Mesenchymal stem cell (in vitro differentiated cells and primary cell): Measurements from ENCODE around the gene NAV2.

Source experiments
- DNase-seq: peaks from one replicate; pipeline ENCODE4 v3.0.0-alpha.2; 2013
- H2AFZ ChIP-seq: one replicate; pipeline ENCODE4 v1.6.1; 2013; ENCODE audit warnings: low read depth, mild to moderate bottlenecking, control low read depth, inconsistent platforms, low read length, moderate library complexity
- H2AK5ac ChIP-seq: 2 replicates; pipeline ENCODE4 v1.6.1; 2013; ENCODE audit warnings: low read length, moderate library complexity, mild to moderate bottlenecking, inconsistent platforms; ENCODE audit not compliant: severe bottlenecking
- H2BK120ac ChIP-seq: one replicate; pipeline ENCODE4 v1.6.1; 2013; ENCODE audit warnings: low read depth, mild to moderate bottlenecking, inconsistent platforms, low read length, moderate library complexity
- H2BK12ac ChIP-seq, 2 experiments: one replicate each; pipeline ENCODE4 v1.6.1; 2013; ENCODE audit warnings: inconsistent platforms in 2 of 2, low read length in 2 of 2, mild to moderate bottlenecking in 2 of 2, moderate library complexity in 2 of 2, control low read depth in 1 of 2
- H2BK15ac ChIP-seq: one replicate; pipeline ENCODE4 v1.6.1; 2013; ENCODE audit warnings: mild to moderate bottlenecking, low read depth, inconsistent platforms; ENCODE audit not compliant: poor library complexity, severe bottlenecking
- H2BK5ac ChIP-seq: 2 replicates; pipeline ENCODE4 v1.6.1; 2013; ENCODE audit warnings: low read depth, mild to moderate bottlenecking, low read length, control low read depth, inconsistent platforms; ENCODE audit not compliant: poor library complexity, severe bottlenecking
- H3K14ac ChIP-seq, 2 experiments: one replicate each; pipeline ENCODE4 v1.6.1; 2013; ENCODE audit warnings: inconsistent platforms in 2 of 2, low read length in 2 of 2, control low read depth in 1 of 2, mild to moderate bottlenecking in 1 of 2, moderate library complexity in 1 of 2
- H3K18ac ChIP-seq, 2 experiments: one replicate each; pipeline ENCODE4 v1.6.1; 2013; ENCODE audit warnings: inconsistent platforms in 2 of 2, low read length in 2 of 2, control low read depth in 1 of 2, low read depth in 1 of 2, mild to moderate bottlenecking in 1 of 2
- H3K23ac ChIP-seq, 2 experiments: one replicate each; pipeline ENCODE4 v1.6.1; 2013; ENCODE audit warnings: inconsistent platforms in 2 of 2, low read length in 2 of 2, mild to moderate bottlenecking in 2 of 2, moderate library complexity in 2 of 2, control low read depth in 1 of 2
- H3K27ac ChIP-seq: 2 replicates; pipeline ENCODE4 v1.5.1; 2013; ENCODE audit warnings: mild to moderate bottlenecking, moderate library complexity, low read length, control low read depth, inconsistent platforms; ENCODE audit not compliant: poor library complexity, severe bottlenecking
- H3K27me3 ChIP-seq, 2 experiments: 2 replicates each; pipeline versions ENCODE4 v1.6.1 to v1.7.0; 2013; ENCODE audit warnings: low read length in 2 of 2, mild to moderate bottlenecking in 2 of 2, moderate library complexity in 2 of 2, control low read depth in 1 of 2, inconsistent platforms in 1 of 2; ENCODE audit not compliant: control insufficient read depth in 1 of 2, insufficient read depth in 1 of 2
- H3K36me3 ChIP-seq, 2 experiments: 2 replicates each; pipeline versions ENCODE4 v1.6.1 to v1.7.0; 2013; ENCODE audit warnings: low read length in 2 of 2, control low read depth in 1 of 2, inconsistent platforms in 1 of 2, low read depth in 1 of 2, mild to moderate bottlenecking in 1 of 2; ENCODE audit not compliant: insufficient read depth in 2 of 2, control insufficient read depth in 1 of 2
- H3K4ac ChIP-seq, 2 experiments: one replicate each; pipeline ENCODE4 v1.6.1; 2013; ENCODE audit warnings: inconsistent platforms in 2 of 2, low read length in 2 of 2, mild to moderate bottlenecking in 2 of 2, moderate library complexity in 2 of 2, control low read depth in 1 of 2, low read depth in 1 of 2
- H3K4me1 ChIP-seq: 2 replicates; pipeline ENCODE4 v1.6.1; 2013; ENCODE audit warnings: low read depth, low read length, control low read depth; ENCODE audit not compliant: control insufficient read depth, insufficient read depth
- H3K4me2 ChIP-seq: 2 replicates; pipeline ENCODE4 v1.6.1; 2013; ENCODE audit warnings: low read length, mild to moderate bottlenecking, inconsistent platforms; ENCODE audit not compliant: poor library complexity, severe bottlenecking
- H3K4me3 ChIP-seq, 2 experiments: 2 replicates each; pipeline versions ENCODE4 v1.5.1 to v1.7.0; 2013; ENCODE audit warnings: low read length in 2 of 2, mild to moderate bottlenecking in 2 of 2, control low read depth in 1 of 2, low read depth in 1 of 2; ENCODE audit not compliant: insufficient read depth in 1 of 2
- H3K79me1 ChIP-seq: replicated peaks from 2 replicates; pipeline ENCODE4 v1.6.1; 2013; ENCODE audit warnings: mild to moderate bottlenecking, control low read depth, low read length, inconsistent platforms; ENCODE audit not compliant: poor library complexity, severe bottlenecking
- H3K9ac ChIP-seq: 2 replicates; pipeline ENCODE4 v1.7.0; 2013; ENCODE audit warnings: mild to moderate bottlenecking, low read length, moderate library complexity
- H3K9me3 ChIP-seq: 2 replicates; pipeline ENCODE4 v1.7.0; 2013; ENCODE audit warnings: mild to moderate bottlenecking, low read length; ENCODE audit not compliant: control insufficient read depth
- H4K8ac ChIP-seq: one replicate; pipeline ENCODE4 v1.6.1; 2013; ENCODE audit warnings: inconsistent platforms, mild to moderate bottlenecking, low read length, moderate library complexity
- H4K91ac ChIP-seq: one replicate; pipeline ENCODE4 v1.6.1; 2013; ENCODE audit warnings: mild to moderate bottlenecking, low read length, inconsistent platforms
- WGBS: methylation state at CpG from one replicate; pipeline ENCODE4 v1.1.7; 2013; ENCODE audit warnings: mixed read lengths; 5-methylcytosine and 5-hydroxymethylcytosine counted together

Gene NAV2

GRCh38 chr11:19876750-19877149 lies 164.1 kb downstream of the NAV2 start:
- Histone ChIP-seq H2BK12ac (no peak overlapping the region), H3K18ac (no peak overlapping the region), H3K27ac (no peak overlapping the region), H3K4ac (no peak overlapping the region), H3K27me3 (no peaks in the 10 kb centered on the region), H3K23ac (no peak overlapping the region), H3K4me3 (no peak overlapping the region), H2BK120ac (no peak overlapping the region), H3K4me2 (no peak overlapping the region), H3K79me1 (peaks cover 14% of the 10 kb centered on the region), H4K91ac (no peak overlapping the region), H3K9me3 (no peaks in the 10 kb centered on the region), H3K4me1 (no peaks in the 10 kb centered on the region), H2AFZ (no peak overlapping the region), H3K9ac (no peak overlapping the region), H4K8ac (no peak overlapping the region), H2AK5ac (no peak overlapping the region), H3K14ac (no peak overlapping the region), H2BK15ac (no peak overlapping the region), H3K36me3 (peaks cover 4 to 89% of the 10 kb centered on the region in 2 experiments), H2BK5ac (no peak overlapping the region)
- WGBS, result 100% methylated on average over 1 of the region's 1 CpG
- no peak for DNase-seq

- no peak overlapping the region for H2BK120ac ChIP-seq
- no peak overlapping the region for H3K4me3 ChIP-seq
- H3K27me3 ChIP-seq, result no peaks in the 10 kb centered on the region
- no peaks in the 10 kb centered on the region for H3K4me1 ChIP-seq
- no peak overlapping the region for H3K4me2 ChIP-seq
- no peak overlapping the region for H4K91ac ChIP-seq
- H3K27ac ChIP-seq, result no peak overlapping the region
- no peak overlapping the region for H3K23ac ChIP-seq
- no peak overlapping the region for H3K14ac ChIP-seq
- H3K18ac ChIP-seq, result no peak overlapping the region
- no peak overlapping the region for H2BK5ac ChIP-seq
- WGBS, result 81% methylated on average over 6 of the region's 6 CpGs
- no peak for DNase-seq
- no peak overlapping the region for H2AK5ac ChIP-seq
- H2BK15ac ChIP-seq, result no peak overlapping the region
- H3K4ac ChIP-seq, result no peak overlapping the region
- H4K8ac ChIP-seq, result no peak overlapping the region
- H3K9me3 ChIP-seq, result no peaks in the 10 kb centered on the region
- no peak overlapping the region for H2AFZ ChIP-seq
- H3K79me1 ChIP-seq, result peaks cover 9% of the 10 kb centered on the region
- H3K9ac ChIP-seq, result no peak overlapping the region
- no peak overlapping the region for H2BK12ac ChIP-seq
- peaks cover 4 to 89% of the 10 kb centered on the region in 2 experiments for H3K36me3 ChIP-seq
Measured at GRCh38 chr11:19878520-19878919, 165.9 kb downstream of the NAV2 start.

DNA sequence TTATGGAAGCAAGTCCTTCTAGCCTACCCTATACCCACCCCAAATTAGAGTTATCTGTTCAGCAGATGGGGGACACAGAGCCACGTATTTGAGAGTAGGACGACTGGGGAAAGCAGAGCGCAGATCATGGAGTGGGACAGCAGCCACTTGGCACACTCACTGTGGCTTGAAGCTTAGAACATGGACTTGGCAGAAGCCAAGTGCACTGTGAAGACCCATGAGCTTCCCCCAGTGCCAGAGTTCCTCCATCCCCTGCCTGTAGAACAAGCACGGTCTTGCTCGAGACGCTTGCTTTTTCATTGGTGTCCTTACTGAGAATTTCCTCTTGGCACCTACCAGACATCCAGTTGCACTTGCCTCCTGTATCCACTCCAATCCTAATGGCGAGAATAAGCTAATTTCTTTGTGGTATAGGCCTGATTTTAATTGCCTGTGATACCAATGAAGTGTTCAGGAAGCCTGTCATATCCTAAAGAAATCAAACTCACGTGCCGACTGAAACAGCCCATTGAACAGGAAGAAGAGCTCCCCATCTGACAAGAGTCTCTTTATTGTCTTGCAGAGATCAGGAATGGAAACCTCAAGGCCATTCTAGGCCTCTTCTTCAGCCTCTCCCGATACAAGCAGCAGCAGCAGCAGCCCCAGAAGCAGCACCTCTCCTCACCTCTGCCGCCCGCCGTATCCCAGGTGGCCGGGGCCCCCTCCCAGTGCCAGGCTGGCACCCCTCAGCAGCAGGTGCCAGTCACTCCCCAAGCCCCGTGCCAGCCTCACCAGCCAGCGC lies 166.9 kb downstream of the NAV2 start:
- Histone ChIP-seq H3K36me3 (peaks cover 4 to 89% of the 10 kb centered on the region in 2 experiments), H2BK12ac (no peak overlapping the region), H3K27ac (no peak overlapping the region), H3K79me1 (peaks cover 9% of the 10 kb centered on the region), H4K8ac (no peak overlapping the region), H3K4me3 (no peak overlapping the region), H2AFZ (no peak overlapping the region), H3K9ac (no peak overlapping the region), H3K4ac (no peak overlapping the region), H2AK5ac (no peak overlapping the region), H3K4me1 (no peaks in the 10 kb centered on the region), H3K9me3 (no peaks in the 10 kb centered on the region), H2BK120ac (no peak overlapping the region), H3K27me3 (no peaks in the 10 kb centered on the region), H2BK15ac (no peak overlapping the region), H3K23ac (no peak overlapping the region), H3K4me2 (no peak overlapping the region), H3K18ac (no peak overlapping the region), H4K91ac (no peak overlapping the region), H3K14ac (no peak overlapping the region), H2BK5ac (no peak overlapping the region)
- no peak for DNase-seq
- 98% methylated on average over 16 of the region's 16 CpGs for WGBS

DNA sequence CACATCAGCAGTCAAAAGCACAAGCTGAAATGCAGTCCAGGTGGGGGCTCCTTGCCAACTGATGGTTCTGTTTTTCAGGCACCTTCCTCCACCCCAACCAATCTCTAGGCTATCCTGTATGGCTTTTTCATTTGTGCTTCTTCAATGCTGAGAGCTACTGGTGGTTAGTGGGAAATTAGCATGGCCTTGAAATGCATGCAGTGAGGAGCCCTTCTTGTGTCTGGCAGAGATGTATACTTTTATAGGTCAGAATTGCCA lies 167.4 kb downstream of the NAV2 start:
- H3K4me2 ChIP-seq, result no peak overlapping the region
- H3K4ac ChIP-seq, result no peak overlapping the region
- H3K4me3 ChIP-seq, result no peak overlapping the region
- H2BK15ac ChIP-seq, result no peak overlapping the region
- no peak for DNase-seq
- H4K91ac ChIP-seq, result no peak overlapping the region
- H3K9ac ChIP-seq, result no peak overlapping the region
- H2AFZ ChIP-seq, result no peak overlapping the region
- H3K23ac ChIP-seq, result no peak overlapping the region
- H3K4me1 ChIP-seq, result no peaks in the 10 kb centered on the region
- H2AK5ac ChIP-seq, result no peak overlapping the region
- no peaks in the 10 kb centered on the region for H3K9me3 ChIP-seq
- no peak overlapping the region for H3K14ac ChIP-seq
- H4K8ac ChIP-seq, result no peak overlapping the region
- no peak overlapping the region for H2BK5ac ChIP-seq
- H3K36me3 ChIP-seq, result peaks cover 4 to 89% of the 10 kb centered on the region in 2 experiments
- no peak overlapping the region for H3K18ac ChIP-seq
- H3K79me1 ChIP-seq, result peaks cover 9% of the 10 kb centered on the region
- H3K27me3 ChIP-seq, result no peaks in the 10 kb centered on the region
- H3K27ac ChIP-seq, result no peak overlapping the region
- no peak overlapping the region for H2BK120ac ChIP-seq
- H2BK12ac ChIP-seq, result no peak overlapping the region
